Astrocyte of the hippocampus (primary cell): ENCODE data around the gene KRT28.
A peak's percentile ranks its signal among the peaks of the same experiment; 100 is the strongest.
"Not testable (repeated sequence)": the region's sequence is repeated elsewhere in the genome, so short reads cannot be mapped to it uniquely, and the experiment has no call there.

ENCODE experiments used
- DNase-seq: peaks from one replicate; pipeline ENCODE4 v3.0.0; 2011; ENCODE audit warnings: low read depth, low spot score

KRT28 gene

GRCh38 chr17:40779181-40779909 lies 20.4 kb downstream of the KRT28 start:
- peak; percentile 10 for DNase-seq

GRCh38 chr17:40778461-40778860 lies 21.3 kb downstream of the KRT28 start:
- DNase-seq = no peak

- DNase-seq = no peak
These were observed 21.8 kb downstream of the KRT28 start for GRCh38 chr17:40777971-40778370.

- DNase-seq = no peak
These were observed 22.3 kb downstream of the KRT28 start for GRCh38 chr17:40777459-40777858.

GRCh38 chr17:40775945-40776344 lies 23.8 kb downstream of the KRT28 start:
- no peak for DNase-seq

- no peak for DNase-seq
These were observed 27.7 kb downstream of the KRT28 start, which contains the start of gene KRT26 for GRCh38 chr17:40772101-40772500. TSS of gene KRT26 (minus strand) at chr17:40772201. CDS start at chr17:40772113, 88 bp downstream.

- no peak for DNase-seq
These were observed 34.1 kb downstream of the KRT28 start for GRCh38 chr17:40765657-40766056.

- no peak for DNase-seq
These were observed 36.0 kb downstream of the KRT28 start for GRCh38 chr17:40763752-40764151.

GRCh38 chr17:40760105-40761016 lies 39.4 kb downstream of the KRT28 start:
- no peak for DNase-seq

- no peak for DNase-seq
These were observed 44.5 kb downstream of the KRT28 start, which contains the start of gene KRT25 for GRCh38 chr17:40755231-40755630. TSS of gene KRT25 (minus strand) at chr17:40755331. CDS start at chr17:40755271, 60 bp downstream.

- no peak for DNase-seq
These were observed 46.0 kb downstream of the KRT28 start for GRCh38 chr17:40753804-40754203.

GRCh38 chr17:40751065-40751464 lies 48.7 kb downstream of the KRT28 start:
- no peak for DNase-seq

- no peak for DNase-seq
These were observed 49.4 kb downstream of the KRT28 start for GRCh38 chr17:40750391-40750790.

- not testable (repeated sequence) for DNase-seq
These were observed 51.1 kb downstream of the KRT28 start for GRCh38 chr17:40748666-40749065.
